Amniotic stem cell (primary cell): ENCODE results near the gene POTED.
"Not testable (repeated sequence)": the region's sequence is repeated elsewhere in the genome, so short reads cannot be mapped to it uniquely, and the experiment has no call there.

Experiments used
- DNase-seq: peaks from one replicate; lab custom pipeline; 2025; lab: John Stamatoyannopoulos, UW

POTED gene

GRCh38 chr21:13609477-13609876, at the start of gene POTED:
POTED (plus strand) TSS chr21:13609777; CDS start chr21:13610229, 452 bp downstream.
- DNase-seq: not testable (repeated sequence)

- not testable (repeated sequence) for DNase-seq
Observed at GRCh38 chr21:13650101-13650500, 40.5 kb downstream of the POTED start.

DNA sequence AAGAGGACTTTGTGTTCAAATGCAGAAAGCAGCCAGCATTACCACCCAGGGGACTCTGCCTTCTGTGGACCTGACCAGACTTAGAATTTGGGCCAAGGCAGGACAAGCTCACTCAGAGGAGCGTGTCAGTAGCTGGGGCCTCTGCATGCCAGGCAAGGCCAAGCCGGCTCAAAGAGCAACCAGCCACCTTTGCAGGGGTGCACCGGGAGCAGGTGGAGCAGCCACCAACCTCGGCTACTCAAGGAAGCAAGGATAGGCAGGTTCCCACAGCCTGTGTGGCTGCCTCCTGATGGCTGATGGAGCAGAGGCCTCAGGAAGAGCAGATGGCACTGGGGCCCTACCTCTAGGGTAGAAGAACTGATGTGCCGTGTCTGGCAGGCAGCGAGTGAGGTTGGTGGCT, 42.2 kb downstream of the POTED start:
- not testable (repeated sequence) for DNase-seq
